NCI-H345 treated with DMSO at 0.1 percent for 48 hours (cell line): ENCODE data around the gene MVB12B.

ENCODE experiments used
- DNase-seq: peaks from one replicate; lab custom pipeline; 2025; ENCODE audit not compliant: unreplicated experiment; lab: John Stamatoyannopoulos, UW

MVB12B gene

GRCh38 chr9:126449725-126450667 lies 123.4 kb downstream of the MVB12B start:
- DNase-seq = no peak

GRCh38 chr9:126450668-126451205 lies 124.1 kb downstream of the MVB12B start:
- no peak for DNase-seq

- DNase-seq = no peak
These were observed 124.8 kb downstream of the MVB12B start for GRCh38 chr9:126451316-126451885.

GRCh38 chr9:126452106-126452505 lies 125.5 kb downstream of the MVB12B start:
- DNase-seq = no peak

GRCh38 chr9:126453156-126453963 lies 126.7 kb downstream of the MVB12B start:
- no peak for DNase-seq

GRCh38 chr9:126454215-126454614 lies 127.6 kb downstream of the MVB12B start:
- no peak for DNase-seq

- DNase-seq = no peak
These were observed 128.2 kb downstream of the MVB12B start for GRCh38 chr9:126454795-126455194.

GRCh38 chr9:126456441-126457174 lies 130.0 kb downstream of the MVB12B start:
- DNase-seq = no peak

- no peak for DNase-seq
These were observed 130.5 kb downstream of the MVB12B start for GRCh38 chr9:126457175-126457547.

- no peak for DNase-seq
These were observed 131.3 kb downstream of the MVB12B start for GRCh38 chr9:126457890-126458289.

GRCh38 chr9:126459126-126459525 lies 132.5 kb downstream of the MVB12B start:
- DNase-seq = no peak

GRCh38 chr9:126459546-126459945 lies 132.9 kb downstream of the MVB12B start:
- no peak for DNase-seq

GRCh38 chr9:126459965-126460843 lies 133.6 kb downstream of the MVB12B start:
- no peak for DNase-seq

- DNase-seq = no peak
These were observed 134.4 kb downstream of the MVB12B start for GRCh38 chr9:126461029-126461428.

GRCh38 chr9:126461608-126462007 lies 135.0 kb downstream of the MVB12B start:
- no peak for DNase-seq

GRCh38 chr9:126462617-126463016 lies 136.0 kb downstream of the MVB12B start:
- no peak for DNase-seq

- DNase-seq = no peak
These were observed 136.8 kb downstream of the MVB12B start for GRCh38 chr9:126463426-126463825.

- DNase-seq = no peak
These were observed 138.2 kb downstream of the MVB12B start for GRCh38 chr9:126464694-126465441.

- no peak for DNase-seq
These were observed 139.3 kb downstream of the MVB12B start for GRCh38 chr9:126465977-126466376.
